Esophagus squamous epithelium (tissue), 5 donors: ENCODE results near the gene PTPRN2. TPM values are rescaled to one million over a fixed set of nuclear protein-coding genes. Genes with fewer than 3 reads are reported as not detected.

Experiments
- DNase-seq: peaks from one replicate; lab custom pipeline; 2025; lab: John Stamatoyannopoulos, UW
- H3K27ac ChIP-seq, 4 donors: fragments of 200-600 bp; sonication (generic); one replicate each; pipeline ENCODE4 v1.5.1; 2016 to 2019; ENCODE audit warnings: mild to moderate bottlenecking in 1 of 4
- H3K27me3 ChIP-seq, 4 donors: fragments of 200-600 bp; sonication (generic); 1 replicate in 3 of 4; 2 replicates in 1 of 4; pipeline versions ENCODE4 v1.5.1 to v1.6.0; 2017 to 2021; ENCODE audit warnings: antibody characterized with exemption in 1 of 4
- H3K36me3 ChIP-seq, 3 donors: fragments of 200-600 bp; sonication (generic); one replicate each; pipeline ENCODE4 v1.5.1; 2016 to 2019
- H3K4me1 ChIP-seq, 3 donors: fragments of 200-600 bp; sonication (generic); one replicate each; pipeline ENCODE4 v1.5.1; 2017 to 2019
- H3K4me3 ChIP-seq, 4 donors: fragments of 200-600 bp; sonication (generic); 1 replicate in 3 of 4; 2 replicates in 1 of 4; pipeline ENCODE4 v1.5.1; 2016 to 2019; ENCODE audit warnings: mild to moderate bottlenecking in 2 of 4, moderate library complexity in 1 of 4
- H3K9me3 ChIP-seq, 3 donors: fragments of 200-600 bp; sonication (generic); one replicate each; pipeline ENCODE4 v1.5.1; 2016 to 2019
- CTCF ChIP-seq, 6 experiments: fragments of 450-650 bp in 4 of 6; fragments of 200-600 bp in 2 of 6; sonication (generic) in 2 of 6; IDR thresholded peaks; one replicate each; pipeline ENCODE4 v1.5.1; 2016 to 2019; ENCODE audit warnings: antibody characterized with exemption in 6 of 6, mild to moderate bottlenecking in 4 of 6, moderate library complexity in 4 of 6
- POLR2A ChIP-seq, 4 donors: fragments of 450-650 bp; IDR thresholded peaks; one replicate each; pipeline ENCODE4 v1.6.1; 2017; ENCODE audit warnings: antibody characterized with exemption in 4 of 4, mild to moderate bottlenecking in 4 of 4, moderate library complexity in 3 of 4
- WGBS, 2 donors: methylation state at CpG; one replicate each; pipeline ENCODE4 v1.1.5; 2018; 5-methylcytosine and 5-hydroxymethylcytosine counted together
- intact Hi-C: fragments of 100-400 bp; cut with DNase I; formaldehyde crosslinking; loops from one replicate; pipeline ENCODE4 v1.15.0; 2022
- total RNA-seq, 4 donors: library from RNA; depleted of rRNA; stranded (reverse); fragments of >200 nt; gene quantifications; one replicate each; pipeline ENCODE4 v1.1.0, GENCODE V29; 2016
- donor health status: DM: yes; HTN: yes; CAD: no.

Gene PTPRN2
- total RNA-seq, 4 donors from 2014 or later = 0.38 to 2.7 (median 1.0) TPM

- DNase-seq = no peak
- Histone ChIP-seq H3K4me3 (no peak overlapping the region), H3K4me1 (no peaks in the 10 kb centered on the region), H3K36me3 (no peaks in the 10 kb centered on the region), H3K27me3 (peaks cover 0 to 22% (median 0%) of the 10 kb centered on the region in 4 donors), H3K27ac (no peak overlapping the region), H3K9me3 (peaks cover 0 to 17% (median 14%) of the 10 kb centered on the region in 3 donors)
- TF ChIP-seq POLR2A (IDR thresholded peaks at IDR 0.05) (no peak), CTCF (IDR thresholded peaks at IDR 0.05) (no peak)
- intact Hi-C loops = no loop called here
- WGBS, 2 donors = 93 to 97% methylated on average over 18 to 19 of the region's 28 CpGs
Measured at GRCh38 chr7:158501393-158502067, 86.1 kb downstream of the PTPRN2 start.

DNA sequence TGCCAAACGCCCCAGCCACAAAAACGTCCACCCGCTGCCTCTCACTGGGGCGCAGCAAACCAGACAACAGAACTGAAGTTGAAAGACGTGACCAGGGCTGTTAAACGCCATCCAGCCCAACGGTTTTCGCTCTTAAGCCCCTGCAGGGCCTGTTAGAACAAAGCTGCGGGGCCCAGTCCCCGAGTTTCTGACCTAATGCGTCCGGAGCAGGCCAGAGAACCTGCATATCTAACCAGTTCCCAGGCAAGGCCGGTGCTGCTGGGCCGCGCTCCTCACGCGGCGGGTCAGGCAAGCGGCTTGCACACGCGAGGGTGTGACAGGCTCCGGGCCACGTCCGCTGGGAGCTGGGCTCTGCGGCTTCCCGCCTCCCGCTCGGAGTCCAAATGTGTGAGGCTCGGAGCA lies 87.0 kb downstream of the PTPRN2 start:
- Histone ChIP-seq H3K9me3 (peaks cover 0 to 8% (median 6%) of the 10 kb centered on the region in 3 donors), H3K27me3 (peaks cover 0 to 22% (median 0%) of the 10 kb centered on the region in 4 donors), H3K27ac (no peak overlapping the region), H3K4me1 (peaks cover 0 to 2% (median 0%) of the 10 kb centered on the region in 3 donors), H3K36me3 (no peaks in the 10 kb centered on the region), H3K4me3 (no peak overlapping the region)
- intact Hi-C loops = no loop called here
- 39 to 86% methylated on average over 10 to 12 of the region's 29 CpGs for WGBS, 2 donors
- TF ChIP-seq CTCF (IDR thresholded peaks at IDR 0.05) (no peak), POLR2A (IDR thresholded peaks at IDR 0.05) (no peak)
- DNase-seq = no peak

- intact Hi-C loops = no loop called here
- no peak for TF ChIP-seq CTCF (IDR thresholded peaks at IDR 0.05)
- TF ChIP-seq POLR2A (IDR thresholded peaks at IDR 0.05) = no peak
- no peaks in the 10 kb centered on the region for H3K9me3 ChIP-seq
- no peak for DNase-seq
- H3K36me3 ChIP-seq = no peaks in the 10 kb centered on the region
- WGBS, 2 donors = 77 to 97% methylated on average over 3 to 4 of the region's 4 CpGs
- H3K4me3 ChIP-seq = no peak overlapping the region
- H3K27me3 ChIP-seq = peaks cover 0 to 33% (median 0%) of the 10 kb centered on the region in 4 donors
- H3K4me1 ChIP-seq = peaks cover 0 to 3% (median 0%) of the 10 kb centered on the region in 3 donors
- H3K27ac ChIP-seq = no peak overlapping the region
Measured at GRCh38 chr7:158499082-158499455, 88.6 kb downstream of the PTPRN2 start.

- Histone ChIP-seq H3K27ac (no peak overlapping the region), H3K9me3 (no peaks in the 10 kb centered on the region), H3K4me3 (no peak overlapping the region), H3K27me3 (peaks cover 0 to 37% (median 0%) of the 10 kb centered on the region in 4 donors), H3K4me1 (peaks cover 0 to 3% (median 0%) of the 10 kb centered on the region in 3 donors), H3K36me3 (no peaks in the 10 kb centered on the region)
- 47 to 60% methylated on average over 11 of the region's 11 CpGs for WGBS, 2 donors
- intact Hi-C loops = no loop called here
- DNase-seq = no peak
- TF ChIP-seq CTCF (IDR thresholded peaks at IDR 0.05) = no peak
- TF ChIP-seq POLR2A (IDR thresholded peaks at IDR 0.05) = no peak
Measured at GRCh38 chr7:158498443-158499081, 89.1 kb downstream of the PTPRN2 start.

DNA sequence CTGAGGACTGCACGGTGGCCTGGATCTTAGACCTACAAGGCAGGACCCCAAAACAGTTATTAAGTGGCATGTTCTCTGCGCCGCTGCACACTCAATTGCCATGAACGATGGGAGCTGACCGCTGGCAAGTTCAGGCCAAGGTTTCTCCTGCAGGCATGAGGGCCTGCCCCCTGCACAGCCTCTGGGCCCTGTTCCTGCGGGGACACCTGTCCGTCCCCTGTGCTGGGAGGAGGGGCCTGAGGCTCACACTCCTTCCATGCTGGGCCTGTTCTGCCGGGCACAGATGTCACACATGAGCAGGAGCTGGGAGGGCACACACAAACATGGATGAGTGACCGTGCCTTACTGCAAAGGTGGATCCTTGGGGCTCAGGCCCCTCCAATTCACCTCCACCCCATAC lies 90.0 kb downstream of the PTPRN2 start:
- WGBS, 2 donors = 72% methylated on average over 5 of the region's 9 CpGs; no CpG with 5 or more reads in 1 of the 2 donors
- intact Hi-C loops = no loop called here

More for the DNA sequence above, 90.0 kb downstream of the PTPRN2 start:
- Histone ChIP-seq H3K27me3 (peaks cover 0 to 37% (median 0%) of the 10 kb centered on the region in 4 donors), H3K27ac (no peak overlapping the region), H3K9me3 (no peaks in the 10 kb centered on the region), H3K4me3 (no peak overlapping the region), H3K4me1 (peaks cover 0 to 3% (median 0%) of the 10 kb centered on the region in 3 donors), H3K36me3 (no peaks in the 10 kb centered on the region)
- DNase-seq = no peak
- TF ChIP-seq CTCF (IDR thresholded peaks at IDR 0.05) = no peak
- TF ChIP-seq POLR2A (IDR thresholded peaks at IDR 0.05) = no peak
